Kidney epithelial cell (primary cell): Measurements from ENCODE around the gene NUMBL. TPM values are rescaled to one million over a fixed set of nuclear protein-coding genes. Genes with fewer than 3 reads are reported as not detected.
"Not testable (repeated sequence)": the region's sequence is repeated elsewhere in the genome, so short reads cannot be mapped to it uniquely, and the experiment has no call there.

Experiments used
- DNase-seq: peaks from one replicate; pipeline ENCODE4 v3.0.0-alpha.2; 2010; ENCODE audit warnings: low read depth
- H3K27me3 ChIP-seq: 2 replicates; pipeline ENCODE4 v1.6.0; 2011; ENCODE audit warnings: low read length; ENCODE audit not compliant: control insufficient read depth, insufficient read depth
- H3K36me3 ChIP-seq: 2 replicates; pipeline ENCODE4 v1.5.1; 2011; ENCODE audit warnings: low read length; ENCODE audit not compliant: control insufficient read depth, insufficient read depth
- H3K4me3 ChIP-seq: 2 replicates; pipeline ENCODE4 v1.5.1; 2011; ENCODE audit warnings: low read depth, mild to moderate bottlenecking, control low read depth, low read length
- total RNA-seq: library from RNA; depleted of rRNA; stranded (reverse); fragments of >200 nt; gene quantifications from 2 replicates; pipeline ENCODE4 v1.2.3, GENCODE V29; 2015
- TF ChIP-seq, protein P1 (sequence below): IDR thresholded peaks from 2 replicates; pipeline ENCODE4 v1.5.1; 2011; ENCODE audit warnings: mild to moderate bottlenecking, moderate library complexity, low read length, control low read depth, inconsistent platforms; ENCODE audit not compliant: insufficient read depth, poor library complexity, severe bottlenecking

NUMBL gene
- total RNA-seq, 1 donor from 2014 or later: 20.0 TPM

DNA sequence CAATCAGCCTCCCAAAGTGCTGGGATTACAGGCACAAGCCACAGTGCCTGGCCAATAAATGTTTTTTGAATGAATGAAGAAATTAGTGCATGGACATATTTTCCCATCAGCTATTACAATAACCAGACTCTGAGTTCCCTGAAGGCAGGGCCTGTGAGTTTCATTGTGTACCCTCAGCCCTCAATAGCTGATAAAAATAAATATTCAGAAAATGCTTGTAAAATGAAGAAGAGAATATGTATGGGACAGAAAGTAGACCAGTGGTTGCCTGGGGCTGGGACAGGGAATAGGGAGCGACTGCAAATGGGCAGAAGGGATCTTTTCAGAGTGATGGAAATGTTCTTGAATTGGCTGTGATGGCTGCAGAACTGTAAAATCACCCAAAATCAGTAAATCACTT, 28.8 kb downstream of the NUMBL start:
- Histone ChIP-seq H3K4me3 (no peak overlapping the region), H3K27me3 (no peaks in the 10 kb centered on the region), H3K36me3 (no peaks in the 10 kb centered on the region)
- TF ChIP-seq, protein P1, sequence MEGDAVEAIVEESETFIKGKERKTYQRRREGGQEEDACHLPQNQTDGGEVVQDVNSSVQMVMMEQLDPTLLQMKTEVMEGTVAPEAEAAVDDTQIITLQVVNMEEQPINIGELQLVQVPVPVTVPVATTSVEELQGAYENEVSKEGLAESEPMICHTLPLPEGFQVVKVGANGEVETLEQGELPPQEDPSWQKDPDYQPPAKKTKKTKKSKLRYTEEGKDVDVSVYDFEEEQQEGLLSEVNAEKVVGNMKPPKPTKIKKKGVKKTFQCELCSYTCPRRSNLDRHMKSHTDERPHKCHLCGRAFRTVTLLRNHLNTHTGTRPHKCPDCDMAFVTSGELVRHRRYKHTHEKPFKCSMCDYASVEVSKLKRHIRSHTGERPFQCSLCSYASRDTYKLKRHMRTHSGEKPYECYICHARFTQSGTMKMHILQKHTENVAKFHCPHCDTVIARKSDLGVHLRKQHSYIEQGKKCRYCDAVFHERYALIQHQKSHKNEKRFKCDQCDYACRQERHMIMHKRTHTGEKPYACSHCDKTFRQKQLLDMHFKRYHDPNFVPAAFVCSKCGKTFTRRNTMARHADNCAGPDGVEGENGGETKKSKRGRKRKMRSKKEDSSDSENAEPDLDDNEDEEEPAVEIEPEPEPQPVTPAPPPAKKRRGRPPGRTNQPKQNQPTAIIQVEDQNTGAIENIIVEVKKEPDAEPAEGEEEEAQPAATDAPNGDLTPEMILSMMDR: no peak
- DNase-seq: no peak

DNA sequence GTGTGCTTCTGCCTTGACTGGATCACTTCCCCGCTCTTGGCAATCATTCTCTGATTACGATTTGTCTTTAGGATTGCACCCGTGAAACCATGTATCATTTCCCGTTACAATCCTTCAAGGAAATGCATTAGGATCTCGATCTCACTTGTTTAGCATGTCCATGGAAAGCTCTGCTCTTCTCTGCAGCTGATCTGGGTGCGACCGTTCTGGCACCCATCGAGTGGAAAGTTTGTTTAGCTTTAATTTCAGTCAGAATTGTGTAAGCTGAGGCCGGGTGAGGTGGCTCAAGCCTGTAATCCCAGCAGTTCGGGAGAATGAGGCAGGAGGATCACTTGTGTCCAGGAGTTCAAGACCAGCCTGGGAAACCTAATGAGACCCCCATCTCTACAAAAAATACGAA, 30.9 kb downstream of the NUMBL start:
- DNase-seq: no peak
- H3K27me3 ChIP-seq: no peaks in the 10 kb centered on the region
- TF ChIP-seq, protein P1: no peak
- no peak overlapping the region for H3K4me3 ChIP-seq
- H3K36me3 ChIP-seq: no peaks in the 10 kb centered on the region

DNA sequence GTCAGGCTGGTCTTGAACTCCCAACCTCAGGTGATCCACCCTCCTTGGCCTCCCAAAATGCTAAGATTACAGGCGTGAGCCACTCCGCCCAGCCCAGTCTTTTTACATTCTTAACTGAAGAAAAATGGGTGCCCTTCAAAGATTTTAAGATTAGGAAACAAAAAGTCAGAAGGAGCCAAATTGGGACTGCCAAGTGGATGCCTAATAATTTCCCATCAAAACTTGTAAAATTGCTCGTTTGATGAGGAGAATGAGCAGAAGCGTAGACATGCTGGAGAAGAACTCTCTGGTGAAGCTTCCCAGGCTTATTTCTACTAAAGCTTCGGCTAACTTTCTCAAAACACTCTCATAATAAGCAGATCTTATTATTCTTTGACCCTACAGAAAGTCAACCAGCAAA, 31.3 kb downstream of the NUMBL start:
- TF ChIP-seq, protein P1: no peak
- H3K4me3 ChIP-seq: no peak overlapping the region
- no peaks in the 10 kb centered on the region for H3K27me3 ChIP-seq
- no peaks in the 10 kb centered on the region for H3K36me3 ChIP-seq
- no peak for DNase-seq

DNA sequence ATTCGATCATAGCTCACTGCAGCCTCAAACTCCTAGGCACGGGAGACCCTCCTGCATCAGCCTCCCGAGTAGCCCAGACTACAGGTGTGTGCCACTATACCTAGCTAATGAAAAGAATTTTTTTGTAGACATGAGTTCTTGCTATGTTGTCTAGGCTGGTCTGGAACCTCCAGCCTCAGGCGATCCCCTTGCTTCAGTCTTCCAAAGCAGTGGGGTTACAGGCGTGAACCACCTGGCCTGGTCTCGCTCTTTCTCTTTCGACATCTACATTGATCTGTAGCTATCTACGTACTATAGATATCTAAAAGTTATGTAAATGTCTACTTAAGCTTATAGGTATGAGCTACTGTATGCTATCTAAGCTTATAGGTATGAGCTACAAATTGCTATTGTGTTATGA, 32.4 kb downstream of the NUMBL start:
- no peak for DNase-seq
- no peaks in the 10 kb centered on the region for H3K27me3 ChIP-seq
- TF ChIP-seq, protein P1: no peak
- no peaks in the 10 kb centered on the region for H3K36me3 ChIP-seq
- H3K4me3 ChIP-seq: no peak overlapping the region

DNA sequence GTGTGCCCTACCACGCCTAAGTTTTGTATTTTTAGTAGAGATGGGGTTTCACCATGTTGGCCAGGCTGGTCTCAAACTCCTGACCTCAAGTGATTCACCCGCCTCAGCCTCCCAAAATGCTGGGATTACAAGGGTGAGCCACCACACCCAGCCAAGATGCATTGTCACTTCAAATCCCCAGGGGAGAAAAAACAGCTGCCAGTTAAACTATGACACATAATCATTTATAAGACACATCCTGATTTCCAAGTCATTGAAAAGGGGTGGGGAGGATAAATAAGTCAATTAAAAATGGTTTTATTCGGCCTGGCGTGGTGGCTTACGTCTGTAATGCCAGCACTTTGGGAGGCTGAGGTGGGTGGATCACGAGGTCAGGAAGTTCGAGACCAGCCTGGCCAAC, 34.8 kb downstream of the NUMBL start:
- not testable (repeated sequence) for H3K4me3 ChIP-seq, H3K36me3 ChIP-seq, H3K27me3 ChIP-seq, DNase-seq

DNA sequence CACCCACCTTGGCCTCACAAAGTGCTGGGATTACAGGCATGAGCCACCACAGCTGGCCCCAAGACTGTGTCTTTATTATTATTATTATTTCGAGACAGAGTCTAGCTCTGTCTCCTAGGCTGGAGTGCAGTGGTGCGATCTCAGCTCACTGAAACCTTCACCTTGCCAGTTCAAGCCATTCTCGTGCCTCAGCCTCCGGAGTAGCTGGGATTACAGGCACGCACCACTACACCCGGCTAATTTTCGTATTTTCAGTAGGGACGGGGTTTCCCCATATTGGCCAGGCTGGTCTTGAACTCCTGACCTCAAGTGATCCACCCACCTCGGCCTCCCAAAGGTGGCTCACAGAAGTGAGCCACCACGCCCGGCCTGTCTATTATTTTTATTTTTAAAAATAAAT, 38.1 kb downstream of the NUMBL start:
- DNase-seq, H3K36me3 ChIP-seq, H3K27me3 ChIP-seq, H3K4me3 ChIP-seq: not testable (repeated sequence)

DNA sequence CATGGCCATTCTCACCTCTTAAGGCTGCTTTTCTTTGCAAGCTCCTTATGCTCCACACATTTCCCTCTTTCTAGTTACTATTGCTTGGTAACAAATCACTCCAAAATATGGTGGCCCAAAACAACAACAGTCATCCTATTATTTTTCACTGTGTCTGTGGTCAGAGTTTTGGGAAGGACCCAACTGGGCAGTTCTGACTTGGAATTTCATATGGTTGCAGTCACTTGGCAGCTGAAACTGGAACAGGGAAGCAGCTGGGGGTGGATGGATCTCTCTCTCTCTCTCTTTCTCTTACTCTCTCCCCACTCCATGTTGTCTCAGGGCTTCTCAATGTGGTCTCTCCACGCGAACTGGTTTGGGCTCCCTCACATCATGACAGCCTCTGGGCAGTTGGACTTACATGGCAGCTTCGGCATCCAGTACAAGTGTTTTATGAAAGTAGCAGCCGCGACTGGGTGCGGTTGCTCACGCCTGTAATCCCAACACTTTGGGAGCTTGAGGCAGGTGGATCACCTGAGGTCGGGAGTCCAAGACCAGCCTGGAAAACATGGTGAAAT, 39.6 kb downstream of the NUMBL start:
- TF ChIP-seq, protein P1: no peak
- Histone ChIP-seq H3K36me3 (no peaks in the 10 kb centered on the region), H3K4me3 (no peak overlapping the region), H3K27me3 (no peaks in the 10 kb centered on the region)
- DNase-seq: no peak

DNA sequence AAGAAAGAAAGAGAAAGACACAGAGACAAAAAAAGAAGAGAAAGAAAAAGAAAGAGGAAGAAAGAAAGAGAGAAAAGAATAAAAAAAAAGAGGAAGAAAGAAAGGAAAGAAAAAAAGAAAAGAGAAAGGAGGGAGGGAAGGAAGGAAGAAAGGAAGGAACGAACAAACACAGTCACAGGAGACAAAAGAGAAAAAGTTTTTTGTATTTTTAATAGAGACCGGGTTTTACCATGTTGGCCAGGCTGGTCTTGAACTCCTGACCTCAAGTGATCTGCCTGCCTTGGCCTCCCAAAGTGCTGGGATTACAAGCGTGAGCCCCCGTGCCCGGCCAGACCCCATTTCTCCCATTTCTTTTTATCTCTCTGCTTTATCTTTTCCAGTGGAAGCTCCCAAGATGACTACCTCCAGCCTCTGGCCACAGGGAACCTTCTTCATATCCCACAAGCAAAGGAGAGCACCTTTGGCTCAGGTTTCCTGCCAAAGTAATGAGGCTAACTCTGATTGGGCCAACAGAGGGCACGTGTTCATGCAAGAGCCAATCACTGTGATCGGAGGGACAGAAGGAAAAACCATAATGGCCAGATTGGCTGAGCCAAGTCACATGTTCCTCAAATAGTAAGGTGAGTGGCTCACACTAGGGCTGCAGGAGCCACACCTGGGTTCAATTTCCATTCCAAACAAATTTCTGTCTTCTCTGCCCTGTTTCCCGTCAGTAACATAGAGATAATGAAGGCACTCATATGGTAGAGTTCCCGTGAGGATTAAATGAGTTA, 40.4 kb downstream of the NUMBL start:
- not testable (repeated sequence) for DNase-seq, H3K36me3 ChIP-seq, H3K27me3 ChIP-seq, H3K4me3 ChIP-seq
